Mesenchymal stem cell (in vitro differentiated cells and primary cell): Measurements from ENCODE around the gene PCDHA2. TPM values are rescaled to one million over a fixed set of nuclear protein-coding genes. Genes with fewer than 3 reads are reported as not detected.
A peak's percentile ranks its signal among the peaks of the same experiment; 100 is the strongest.

ENCODE experiments used
- DNase-seq: peaks from one replicate; pipeline ENCODE4 v3.0.0-alpha.2; 2013
- H2AFZ ChIP-seq: one replicate; pipeline ENCODE4 v1.6.1; 2013; ENCODE audit warnings: low read depth, mild to moderate bottlenecking, control low read depth, inconsistent platforms, low read length, moderate library complexity
- H2AK5ac ChIP-seq: 2 replicates; pipeline ENCODE4 v1.6.1; 2013; ENCODE audit warnings: low read length, moderate library complexity, mild to moderate bottlenecking, inconsistent platforms; ENCODE audit not compliant: severe bottlenecking
- H2BK120ac ChIP-seq: one replicate; pipeline ENCODE4 v1.6.1; 2013; ENCODE audit warnings: low read depth, mild to moderate bottlenecking, inconsistent platforms, low read length, moderate library complexity
- H2BK12ac ChIP-seq, 2 experiments: one replicate each; pipeline ENCODE4 v1.6.1; 2013; ENCODE audit warnings: inconsistent platforms in 2 of 2, low read length in 2 of 2, mild to moderate bottlenecking in 2 of 2, moderate library complexity in 2 of 2, control low read depth in 1 of 2
- H2BK15ac ChIP-seq: one replicate; pipeline ENCODE4 v1.6.1; 2013; ENCODE audit warnings: mild to moderate bottlenecking, low read depth, inconsistent platforms; ENCODE audit not compliant: poor library complexity, severe bottlenecking
- H2BK5ac ChIP-seq: 2 replicates; pipeline ENCODE4 v1.6.1; 2013; ENCODE audit warnings: low read depth, mild to moderate bottlenecking, low read length, control low read depth, inconsistent platforms; ENCODE audit not compliant: poor library complexity, severe bottlenecking
- H3K14ac ChIP-seq, 2 experiments: one replicate each; pipeline ENCODE4 v1.6.1; 2013; ENCODE audit warnings: inconsistent platforms in 2 of 2, low read length in 2 of 2, control low read depth in 1 of 2, mild to moderate bottlenecking in 1 of 2, moderate library complexity in 1 of 2
- H3K18ac ChIP-seq, 2 experiments: one replicate each; pipeline ENCODE4 v1.6.1; 2013; ENCODE audit warnings: inconsistent platforms in 2 of 2, low read length in 2 of 2, control low read depth in 1 of 2, low read depth in 1 of 2, mild to moderate bottlenecking in 1 of 2
- H3K23ac ChIP-seq, 2 experiments: one replicate each; pipeline ENCODE4 v1.6.1; 2013; ENCODE audit warnings: inconsistent platforms in 2 of 2, low read length in 2 of 2, mild to moderate bottlenecking in 2 of 2, moderate library complexity in 2 of 2, control low read depth in 1 of 2
- H3K27ac ChIP-seq: 2 replicates; pipeline ENCODE4 v1.5.1; 2013; ENCODE audit warnings: mild to moderate bottlenecking, moderate library complexity, low read length, control low read depth, inconsistent platforms; ENCODE audit not compliant: poor library complexity, severe bottlenecking
- H3K27me3 ChIP-seq, 2 experiments: 2 replicates each; pipeline versions ENCODE4 v1.6.1 to v1.7.0; 2013; ENCODE audit warnings: low read length in 2 of 2, mild to moderate bottlenecking in 2 of 2, moderate library complexity in 2 of 2, control low read depth in 1 of 2, inconsistent platforms in 1 of 2; ENCODE audit not compliant: control insufficient read depth in 1 of 2, insufficient read depth in 1 of 2
- H3K36me3 ChIP-seq, 2 experiments: 2 replicates each; pipeline versions ENCODE4 v1.6.1 to v1.7.0; 2013; ENCODE audit warnings: low read length in 2 of 2, control low read depth in 1 of 2, inconsistent platforms in 1 of 2, low read depth in 1 of 2, mild to moderate bottlenecking in 1 of 2; ENCODE audit not compliant: insufficient read depth in 2 of 2, control insufficient read depth in 1 of 2
- H3K4ac ChIP-seq, 2 experiments: one replicate each; pipeline ENCODE4 v1.6.1; 2013; ENCODE audit warnings: inconsistent platforms in 2 of 2, low read length in 2 of 2, mild to moderate bottlenecking in 2 of 2, moderate library complexity in 2 of 2, control low read depth in 1 of 2, low read depth in 1 of 2
- H3K4me1 ChIP-seq: 2 replicates; pipeline ENCODE4 v1.6.1; 2013; ENCODE audit warnings: low read depth, low read length, control low read depth; ENCODE audit not compliant: control insufficient read depth, insufficient read depth
- H3K4me2 ChIP-seq: 2 replicates; pipeline ENCODE4 v1.6.1; 2013; ENCODE audit warnings: low read length, mild to moderate bottlenecking, inconsistent platforms; ENCODE audit not compliant: poor library complexity, severe bottlenecking
- H3K4me3 ChIP-seq, 2 experiments: 2 replicates each; pipeline versions ENCODE4 v1.5.1 to v1.7.0; 2013; ENCODE audit warnings: low read length in 2 of 2, mild to moderate bottlenecking in 2 of 2, control low read depth in 1 of 2, low read depth in 1 of 2; ENCODE audit not compliant: insufficient read depth in 1 of 2
- H3K79me1 ChIP-seq: replicated peaks from 2 replicates; pipeline ENCODE4 v1.6.1; 2013; ENCODE audit warnings: mild to moderate bottlenecking, control low read depth, low read length, inconsistent platforms; ENCODE audit not compliant: poor library complexity, severe bottlenecking
- H3K9ac ChIP-seq: 2 replicates; pipeline ENCODE4 v1.7.0; 2013; ENCODE audit warnings: mild to moderate bottlenecking, low read length, moderate library complexity
- H3K9me3 ChIP-seq: 2 replicates; pipeline ENCODE4 v1.7.0; 2013; ENCODE audit warnings: mild to moderate bottlenecking, low read length; ENCODE audit not compliant: control insufficient read depth
- H4K8ac ChIP-seq: one replicate; pipeline ENCODE4 v1.6.1; 2013; ENCODE audit warnings: inconsistent platforms, mild to moderate bottlenecking, low read length, moderate library complexity
- H4K91ac ChIP-seq: one replicate; pipeline ENCODE4 v1.6.1; 2013; ENCODE audit warnings: mild to moderate bottlenecking, low read length, inconsistent platforms
- WGBS: methylation state at CpG from one replicate; pipeline ENCODE4 v1.1.7; 2013; ENCODE audit warnings: mixed read lengths; 5-methylcytosine and 5-hydroxymethylcytosine counted together
- polyA plus RNA-seq, 2 experiments: library from polyadenylated mRNA; stranded (reverse); fragments of 200-250 nt; gene quantifications; one replicate each; pipeline ENCODE4 v1.2.3, GENCODE V29; 2013

Gene PCDHA2
- polyA plus RNA-seq (2013, experiment 1 of 2): 2.0 TPM
- 1.8 TPM for polyA plus RNA-seq (2013, experiment 2 of 2)

DNA sequence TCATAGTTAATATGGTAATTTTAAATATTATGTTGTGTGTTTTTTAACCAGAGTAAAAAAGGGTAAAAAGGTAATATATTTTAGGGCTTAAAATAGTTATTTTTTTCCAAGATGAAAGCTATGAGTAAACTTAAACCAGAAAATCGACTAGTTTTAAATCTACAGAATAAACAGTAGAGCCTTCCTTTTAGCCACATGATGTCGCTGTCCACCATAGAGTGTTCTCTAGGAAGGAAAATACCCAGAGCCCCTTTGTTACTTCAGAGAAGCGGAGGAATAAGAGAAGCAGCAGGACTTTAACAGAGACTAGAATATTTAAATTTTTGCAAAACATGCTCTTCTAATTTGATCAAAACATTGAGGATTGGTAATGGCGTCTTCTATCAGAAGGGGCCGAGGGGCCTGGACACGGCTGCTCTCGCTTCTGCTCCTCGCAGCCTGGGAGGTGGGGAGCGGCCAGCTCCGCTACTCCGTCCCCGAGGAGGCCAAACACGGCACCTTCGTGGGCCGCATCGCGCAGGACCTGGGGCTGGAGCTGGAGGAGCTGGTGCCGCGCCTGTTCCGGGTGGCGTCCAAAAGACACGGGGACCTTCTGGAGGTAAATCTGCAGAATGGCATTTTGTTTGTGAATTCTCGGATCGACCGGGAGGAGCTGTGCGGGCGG is at the start of gene PCDHA2:
TSS of gene PCDHA2 (plus strand) at position 258 of the 664 bp plus-strand sequence.
- no peak within 1 kb of the TSS for H3K9ac ChIP-seq
- 38% methylated on average over 26 of the region's 27 CpGs for WGBS
- H2BK120ac ChIP-seq: no peak within 1 kb of the TSS
- peak; percentile 73 for DNase-seq
- peaks cover 75% of the 10 kb centered on the region for H3K9me3 ChIP-seq
- H3K4ac ChIP-seq: no peak within 1 kb of the TSS
- no peak within 1 kb of the TSS for H2BK12ac ChIP-seq
- H3K4me2 ChIP-seq: peak within 1 kb of the TSS; percentile 61
- no peak within 1 kb of the TSS for H4K91ac ChIP-seq
- H3K27ac ChIP-seq: no peak within 1 kb of the TSS
- no peaks in the 10 kb centered on the region for H3K4me1 ChIP-seq
- peaks cover 0 to 8% of the 10 kb centered on the region in 2 experiments for H3K36me3 ChIP-seq
- H3K14ac ChIP-seq: no peak within 1 kb of the TSS
- H3K79me1 ChIP-seq: no peaks in the 10 kb centered on the region
- H4K8ac ChIP-seq: no peak within 1 kb of the TSS
- peak within 1 kb of the TSS; percentile 18 to 54 for H3K4me3 ChIP-seq
- H3K18ac ChIP-seq: no peak within 1 kb of the TSS
- no peak within 1 kb of the TSS for H3K23ac ChIP-seq
- peak within 1 kb of the TSS; percentile 19 for H2AFZ ChIP-seq
- H3K27me3 ChIP-seq: no peaks in the 10 kb centered on the region
- no peak within 1 kb of the TSS for H2BK15ac ChIP-seq
- H2BK5ac ChIP-seq: no peak within 1 kb of the TSS
- no peak within 1 kb of the TSS for H2AK5ac ChIP-seq

DNA sequence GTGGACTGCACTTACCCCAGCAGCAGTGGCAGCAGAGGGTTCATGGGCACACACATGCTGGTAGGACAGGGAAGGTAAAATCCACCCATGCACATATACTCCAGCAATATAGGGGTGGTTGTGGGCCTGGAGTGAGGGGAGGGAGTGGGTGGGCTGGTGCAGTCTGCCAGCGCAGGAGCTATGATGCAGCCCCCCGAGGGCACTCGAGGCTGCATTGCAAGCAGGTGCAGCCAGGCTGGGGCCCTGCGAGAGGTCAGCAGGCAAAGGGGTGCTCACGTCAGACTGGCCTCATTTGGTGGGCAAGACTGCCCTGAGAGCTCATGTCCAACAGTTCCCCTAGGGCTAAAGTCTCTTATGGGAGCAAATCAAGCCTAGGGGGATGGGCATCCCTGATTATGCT is 41.1 kb upstream of the PCDHA2 start:
- Histone ChIP-seq H3K36me3 (no peaks in the 10 kb centered on the region), H2BK15ac (no peak overlapping the region), H2BK120ac (no peak overlapping the region), H2BK5ac (no peak overlapping the region), H3K27ac (no peak overlapping the region), H2AFZ (no peak overlapping the region), H2BK12ac (no peak overlapping the region), H3K18ac (no peak overlapping the region), H3K4me3 (no peak overlapping the region), H4K8ac (no peak overlapping the region), H3K4me2 (no peak overlapping the region), H3K9ac (no peak overlapping the region), H3K23ac (no peak overlapping the region), H3K4ac (no peak overlapping the region), H3K27me3 (no peaks in the 10 kb centered on the region), H3K79me1 (no peaks in the 10 kb centered on the region), H3K4me1 (no peaks in the 10 kb centered on the region), H3K14ac (no peak overlapping the region), H4K91ac (no peak overlapping the region), H3K9me3 (peaks cover 89% of the 10 kb centered on the region), H2AK5ac (no peak overlapping the region)
- WGBS: 67% methylated on average over 5 of the region's 5 CpGs
- no peak for DNase-seq

DNA sequence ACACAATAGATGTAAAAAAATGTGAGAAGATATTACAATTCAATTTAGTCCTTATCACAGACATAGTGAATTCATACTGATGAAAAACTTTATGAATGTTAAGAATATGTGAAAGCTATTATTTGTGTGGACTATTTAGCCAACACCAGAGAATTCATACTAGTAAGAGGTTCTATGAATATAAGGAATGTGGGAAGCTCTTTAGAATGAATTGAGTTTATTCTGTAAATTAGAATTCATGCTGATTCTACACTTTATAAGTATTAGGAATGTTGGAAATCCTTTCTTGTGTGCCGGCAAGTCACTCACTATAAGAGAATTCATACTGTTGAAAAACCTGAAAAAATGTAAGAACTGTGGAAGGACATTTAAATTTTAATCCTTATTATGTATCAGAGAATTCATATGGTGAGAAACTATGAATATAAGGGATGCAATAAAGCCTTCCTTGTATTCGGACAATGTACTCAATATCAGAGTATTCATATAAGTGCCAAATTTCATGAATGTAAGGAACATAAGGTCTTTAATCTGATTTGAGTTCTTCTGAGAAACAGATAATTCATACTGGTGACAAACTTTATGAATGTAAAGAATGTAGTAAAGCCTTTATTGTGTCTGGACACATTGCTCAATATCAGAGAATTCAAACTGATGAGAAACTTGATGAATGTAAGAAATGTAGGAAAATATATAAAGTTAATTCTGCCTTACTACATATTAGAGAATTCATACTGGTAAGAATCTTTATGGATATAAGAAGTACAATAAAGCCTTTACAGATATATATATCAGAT is 30.3 kb upstream of the PCDHA2 start:
- Histone ChIP-seq H3K23ac (no peak overlapping the region), H4K91ac (no peak overlapping the region), H3K4ac (no peak overlapping the region), H2AFZ (no peak overlapping the region), H2AK5ac (no peak overlapping the region), H3K27ac (no peak overlapping the region), H3K79me1 (no peaks in the 10 kb centered on the region), H3K27me3 (no peaks in the 10 kb centered on the region), H3K4me2 (no peak overlapping the region), H3K9ac (no peak overlapping the region), H4K8ac (no peak overlapping the region), H2BK120ac (no peak overlapping the region), H3K4me3 (no peak overlapping the region), H3K36me3 (no peaks in the 10 kb centered on the region), H3K4me1 (no peaks in the 10 kb centered on the region), H3K9me3 (peaks cover 90% of the 10 kb centered on the region), H3K18ac (no peak overlapping the region), H3K14ac (no peak overlapping the region), H2BK15ac (no peak overlapping the region), H2BK5ac (no peak overlapping the region), H2BK12ac (no peak overlapping the region)
- peak; percentile 5 for DNase-seq
- WGBS: no CpG with 5 or more reads among the region's 2 CpGs

GRCh38 chr5:140767444-140767843 is 27.2 kb upstream of the PCDHA2 start:
- Histone ChIP-seq H3K23ac (no peak overlapping the region), H3K4me3 (no peak overlapping the region), H3K4me2 (no peak overlapping the region), H2BK5ac (no peak overlapping the region), H3K27me3 (no peaks in the 10 kb centered on the region), H3K4ac (no peak overlapping the region), H3K14ac (no peak overlapping the region), H3K9ac (no peak overlapping the region), H3K36me3 (no peaks in the 10 kb centered on the region), H3K18ac (no peak overlapping the region), H4K91ac (no peak overlapping the region), H2BK12ac (no peak overlapping the region), H2AFZ (no peak overlapping the region), H2BK120ac (no peak overlapping the region), H4K8ac (no peak overlapping the region), H2AK5ac (no peak overlapping the region), H3K79me1 (no peaks in the 10 kb centered on the region), H3K4me1 (no peaks in the 10 kb centered on the region), H3K27ac (no peak overlapping the region), H3K9me3 (peaks cover 96% of the 10 kb centered on the region), H2BK15ac (no peak overlapping the region)
- 90% methylated on average over 2 of the region's 4 CpGs for WGBS
- no peak for DNase-seq
